ENCODE measurements around the gene MYO3B.
"Not testable (repeated sequence)": the region's sequence is repeated elsewhere in the genome, so short reads cannot be mapped to it uniquely, and the experiment has no call there.

MYO3B gene

DNA sequence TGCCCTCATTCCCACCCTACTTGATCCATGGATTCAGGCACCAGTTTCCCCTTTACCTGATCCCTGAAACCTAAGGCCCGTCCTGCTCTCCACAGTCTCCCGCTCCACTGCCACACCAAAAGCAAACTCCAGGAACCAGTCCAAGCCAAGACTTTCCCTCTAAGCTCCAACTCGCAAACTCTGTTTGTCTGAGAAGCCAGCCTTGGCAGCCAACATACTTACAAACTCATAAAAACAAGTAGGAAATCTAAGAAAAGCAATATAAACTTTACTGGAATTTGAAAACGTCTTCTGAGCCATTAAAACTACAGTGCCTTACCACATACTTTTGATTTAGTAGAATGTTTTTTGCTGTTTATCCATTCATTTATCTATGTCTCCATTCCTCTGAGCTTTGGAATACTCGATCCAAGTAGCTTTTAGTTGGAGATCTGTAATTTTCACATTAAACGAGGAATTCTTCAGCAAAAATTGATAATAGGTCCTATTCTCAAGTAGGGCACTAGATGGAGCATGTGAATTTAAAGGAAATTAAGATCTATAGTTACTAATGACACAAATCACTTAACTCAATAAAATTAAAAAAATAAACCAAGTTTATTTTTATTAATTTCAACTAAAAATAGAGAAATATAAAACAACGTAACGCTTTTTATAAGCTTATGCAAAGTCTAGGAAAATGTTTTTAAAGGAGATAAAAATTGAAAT is 199.7 kb downstream of the MYO3B start:
- no peak for DNase-seq

DNA sequence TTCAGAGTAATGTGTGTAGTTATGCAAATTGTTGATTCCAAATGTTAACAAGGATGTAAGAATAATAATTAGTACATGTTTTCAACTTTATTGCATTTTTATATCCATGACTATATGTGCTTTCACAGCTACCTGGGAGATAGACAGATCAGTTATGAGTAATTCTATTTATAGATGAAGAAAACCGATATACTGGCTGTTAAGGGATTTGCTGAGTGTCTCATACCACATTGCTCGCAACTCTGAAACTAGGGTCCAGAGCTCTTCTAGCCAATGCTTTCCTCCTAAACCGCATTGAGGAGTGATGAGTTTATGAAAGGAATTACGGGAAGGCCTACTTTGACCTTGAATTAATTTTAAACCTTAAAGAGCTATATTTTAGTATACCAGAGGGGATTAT is 202.3 kb downstream of the MYO3B start:
- no peak for DNase-seq

DNA sequence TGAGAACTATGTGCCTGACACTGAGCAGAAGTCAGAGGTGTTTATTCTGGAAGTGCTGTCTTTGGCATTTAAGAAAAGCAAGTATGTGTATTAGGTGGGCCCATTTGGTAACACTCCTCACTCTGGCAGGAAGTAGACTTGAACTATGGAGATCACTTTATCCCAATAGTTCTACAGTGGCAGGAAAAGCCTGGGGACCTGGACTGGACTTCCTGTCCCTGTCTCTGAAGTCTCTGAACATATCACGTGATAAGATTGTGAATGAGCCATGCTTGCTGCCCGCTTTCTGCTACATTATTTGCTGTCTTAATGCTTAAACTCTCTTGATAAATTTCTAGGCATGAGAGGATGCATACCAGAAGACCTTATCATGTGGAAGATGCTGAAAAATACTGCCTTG is 203.7 kb downstream of the MYO3B start:
- no peak for DNase-seq

DNA sequence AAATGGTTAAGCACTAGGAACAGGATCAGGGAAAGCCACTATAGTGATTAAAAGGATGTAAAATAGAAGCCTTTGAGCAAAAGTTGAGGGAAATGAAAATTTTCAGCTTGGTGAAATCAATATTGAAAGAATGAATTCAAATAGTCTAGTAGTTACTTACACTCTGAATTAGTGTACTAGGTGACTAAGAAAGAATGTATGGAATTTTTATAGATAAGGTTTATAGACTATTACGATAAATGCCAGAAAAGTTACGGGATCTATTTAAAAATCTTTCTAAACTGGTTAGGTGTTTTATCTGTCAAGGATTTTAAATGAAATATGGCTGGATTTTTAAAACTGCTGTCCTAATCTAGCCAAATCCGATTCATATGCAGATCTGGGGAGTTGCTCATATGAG is 208.6 kb downstream of the MYO3B start:
- no peak for DNase-seq

DNA sequence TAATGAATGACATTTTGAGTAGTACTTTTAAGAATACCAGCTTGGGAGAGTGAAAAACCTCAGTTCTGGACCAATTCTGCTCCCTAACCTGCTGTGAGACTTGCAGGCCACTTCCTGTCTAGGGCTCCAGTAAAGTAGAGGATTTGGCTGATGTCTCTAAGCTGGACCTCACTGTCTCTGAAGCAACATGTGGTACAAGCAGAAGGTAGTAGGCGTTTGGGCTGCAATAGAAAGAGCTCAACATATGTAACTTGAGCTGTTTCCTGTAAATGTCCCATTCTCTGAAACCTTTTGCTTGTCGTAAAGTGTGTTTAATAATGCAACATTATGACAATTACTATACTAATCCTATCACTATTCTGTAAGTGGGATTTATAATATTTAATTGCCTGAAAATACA is 213.1 kb downstream of the MYO3B start:
- DNase-seq, result no peak

DNA sequence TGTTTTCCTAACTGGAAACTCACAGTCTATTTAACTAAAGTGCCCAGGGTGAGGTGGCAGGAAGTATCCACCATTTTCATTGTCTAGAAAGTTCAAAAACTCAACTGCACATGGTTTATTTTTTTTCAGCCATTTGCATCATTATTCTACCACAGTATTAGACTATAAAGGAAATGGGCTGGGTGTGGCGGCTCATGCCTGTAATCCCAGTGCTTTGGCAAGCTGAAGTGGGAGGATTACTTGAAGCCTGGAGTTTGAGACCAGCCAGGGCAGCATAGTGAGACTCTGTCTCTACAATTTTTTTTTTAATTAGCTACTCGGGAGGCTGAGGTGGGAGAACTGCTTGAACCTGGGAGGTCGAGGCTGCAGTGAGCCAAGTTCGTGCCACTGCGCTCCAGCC is 213.8 kb downstream of the MYO3B start:
- no peak for DNase-seq

DNA sequence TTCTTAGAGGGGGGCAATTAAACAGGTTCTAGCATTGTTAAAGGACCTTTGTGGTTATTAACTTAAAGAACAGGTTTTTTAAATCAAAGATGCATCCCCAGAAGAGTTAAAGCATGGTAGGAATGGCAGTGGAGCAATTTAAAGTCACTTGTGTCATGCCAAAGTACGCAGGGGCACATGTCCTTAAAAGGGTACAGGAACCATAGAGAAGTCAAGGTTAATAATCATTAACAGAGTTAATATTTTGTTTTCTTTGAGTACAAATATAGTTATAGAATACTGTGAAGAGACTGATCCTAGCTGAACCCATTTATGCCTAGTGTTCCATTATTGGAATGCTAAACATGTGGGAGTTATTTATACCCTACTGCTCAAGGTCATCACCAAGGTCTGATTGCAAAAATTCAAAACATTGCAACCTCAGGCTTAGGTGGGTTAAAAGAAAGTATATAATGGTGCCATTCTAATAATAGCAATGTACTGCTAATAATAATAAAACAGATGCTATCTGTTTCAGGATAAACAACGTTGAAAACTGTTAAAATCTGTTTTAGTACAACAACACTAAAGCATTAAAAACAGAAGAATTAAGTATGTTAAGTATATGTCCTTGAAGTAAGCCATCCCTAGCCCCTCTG is 216.0 kb downstream of the MYO3B start:
- no peak for DNase-seq

DNA sequence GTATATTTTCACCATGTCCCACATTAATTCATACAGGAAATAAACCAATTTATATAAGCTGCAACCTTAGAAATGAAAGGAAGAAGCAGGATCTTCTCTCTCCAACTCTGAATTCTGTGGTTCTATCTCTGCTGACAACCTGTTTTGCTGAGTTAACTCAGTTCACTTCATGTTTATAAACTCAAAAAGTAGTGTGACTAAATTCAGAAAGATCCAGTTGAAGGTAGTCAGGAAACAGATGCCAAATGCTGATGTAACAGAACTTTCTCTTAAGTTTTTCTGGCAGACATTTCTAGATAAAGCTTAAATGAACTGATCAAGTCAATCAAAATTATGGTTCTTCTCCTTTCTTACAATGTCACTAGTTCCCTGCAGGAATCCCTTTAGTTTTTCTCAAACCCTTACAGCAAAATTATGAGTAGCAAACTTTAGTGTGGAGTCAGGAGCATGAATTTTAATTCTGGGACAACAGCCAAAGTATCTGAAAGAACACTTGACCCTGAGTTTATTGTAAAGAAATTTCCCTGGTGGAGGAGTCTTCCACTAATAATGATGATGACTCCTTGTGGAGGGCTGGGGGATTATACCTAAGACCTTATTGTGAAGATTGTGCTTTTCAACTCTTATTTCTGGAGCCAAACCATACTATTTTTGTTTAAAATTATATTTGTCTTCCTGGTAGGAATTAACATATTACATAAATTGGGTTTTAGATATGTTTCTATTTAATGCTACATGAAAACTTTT is 216.9 kb downstream of the MYO3B start:
- DNase-seq, result no peak

DNA sequence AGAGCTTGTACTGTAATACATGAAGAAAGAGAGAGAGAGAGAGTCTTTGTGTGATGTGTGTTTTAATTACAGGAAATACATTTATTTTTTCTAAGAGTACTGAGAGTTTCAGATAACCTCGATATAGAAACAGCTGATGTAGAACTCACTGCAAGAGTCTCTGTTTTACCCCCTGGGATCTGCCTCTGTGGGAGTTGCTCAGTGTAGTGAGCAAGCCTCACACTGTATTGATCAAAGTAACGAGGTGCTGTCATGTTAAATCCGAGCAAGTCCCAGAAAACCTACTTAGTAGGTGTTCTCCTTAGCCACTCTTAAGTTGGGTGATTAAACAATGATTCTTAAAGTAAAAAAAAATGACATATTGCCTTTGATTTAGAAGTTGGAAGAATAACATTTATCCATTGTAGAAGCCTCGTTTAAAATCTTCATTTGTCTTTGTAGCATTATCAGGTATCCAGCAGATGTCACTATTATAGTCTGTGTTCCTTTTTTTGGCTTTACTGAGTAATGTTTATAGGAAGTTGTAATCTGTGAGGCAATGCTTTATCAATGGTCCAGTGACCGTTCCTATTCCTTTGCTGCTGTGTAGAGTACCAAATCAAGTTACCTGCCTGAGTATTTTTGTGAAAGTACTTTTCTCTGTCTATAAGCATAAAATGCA is 219.0 kb downstream of the MYO3B start:
- no peak for DNase-seq

DNA sequence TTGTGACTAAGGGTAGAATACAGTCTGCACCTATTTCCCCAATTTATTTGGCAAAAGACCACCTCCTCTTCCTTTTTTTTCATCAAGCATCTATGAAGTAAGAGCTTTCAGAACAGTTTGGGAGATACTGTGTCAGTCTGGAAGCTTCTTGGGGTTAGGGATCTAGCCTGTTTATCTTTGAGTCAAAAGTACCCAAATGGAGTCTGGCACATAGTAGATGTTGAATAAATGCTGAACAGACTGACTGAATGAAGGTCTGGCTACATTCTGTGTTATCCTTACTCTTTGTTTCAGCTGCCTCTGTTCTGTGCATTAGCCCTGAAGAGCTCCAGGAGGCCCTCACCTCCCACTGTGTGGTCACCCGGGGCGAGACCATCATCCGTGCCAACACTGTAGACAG is 223.2 kb downstream of the MYO3B start:
- DNase-seq, result no peak

DNA sequence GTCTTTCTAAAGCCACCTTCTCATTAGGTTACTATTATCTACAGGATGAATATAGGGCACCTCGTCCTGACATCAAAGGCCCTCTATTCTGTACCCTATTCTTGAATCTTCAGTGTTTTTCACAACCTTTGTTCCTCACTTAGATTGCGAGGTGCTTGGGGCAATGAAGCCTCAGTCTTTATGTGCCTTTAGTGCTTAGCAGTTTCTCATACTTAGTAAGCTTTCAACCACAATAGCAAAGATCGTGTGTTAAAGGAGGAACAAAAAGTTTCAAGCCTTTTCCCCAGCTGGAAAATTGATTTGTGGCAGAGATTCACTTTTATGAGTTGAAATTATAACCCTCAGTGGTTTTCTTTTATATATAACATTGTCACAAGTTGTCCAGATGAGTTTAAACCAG is 226.9 kb downstream of the MYO3B start:
- DNase-seq, result no peak

DNA sequence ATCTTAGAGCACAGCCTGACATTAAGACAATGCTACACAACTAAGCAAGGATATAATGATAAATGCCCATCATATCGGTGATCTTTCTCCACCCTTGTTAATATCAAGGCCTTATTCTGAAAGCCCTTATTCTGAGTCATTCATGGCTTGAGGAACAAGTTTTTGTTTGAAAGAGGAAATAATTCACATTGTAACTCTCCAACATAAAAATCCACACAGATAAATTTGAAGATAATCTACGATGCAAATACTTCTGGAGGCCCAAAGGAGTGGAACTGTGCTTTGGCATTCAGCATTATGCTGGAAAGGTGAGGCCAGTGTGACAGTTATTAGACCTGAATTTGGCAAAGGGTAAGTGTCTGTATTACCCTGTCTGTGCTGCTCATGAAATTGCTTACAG is 227.4 kb downstream of the MYO3B start:
- DNase-seq, result no peak

DNA sequence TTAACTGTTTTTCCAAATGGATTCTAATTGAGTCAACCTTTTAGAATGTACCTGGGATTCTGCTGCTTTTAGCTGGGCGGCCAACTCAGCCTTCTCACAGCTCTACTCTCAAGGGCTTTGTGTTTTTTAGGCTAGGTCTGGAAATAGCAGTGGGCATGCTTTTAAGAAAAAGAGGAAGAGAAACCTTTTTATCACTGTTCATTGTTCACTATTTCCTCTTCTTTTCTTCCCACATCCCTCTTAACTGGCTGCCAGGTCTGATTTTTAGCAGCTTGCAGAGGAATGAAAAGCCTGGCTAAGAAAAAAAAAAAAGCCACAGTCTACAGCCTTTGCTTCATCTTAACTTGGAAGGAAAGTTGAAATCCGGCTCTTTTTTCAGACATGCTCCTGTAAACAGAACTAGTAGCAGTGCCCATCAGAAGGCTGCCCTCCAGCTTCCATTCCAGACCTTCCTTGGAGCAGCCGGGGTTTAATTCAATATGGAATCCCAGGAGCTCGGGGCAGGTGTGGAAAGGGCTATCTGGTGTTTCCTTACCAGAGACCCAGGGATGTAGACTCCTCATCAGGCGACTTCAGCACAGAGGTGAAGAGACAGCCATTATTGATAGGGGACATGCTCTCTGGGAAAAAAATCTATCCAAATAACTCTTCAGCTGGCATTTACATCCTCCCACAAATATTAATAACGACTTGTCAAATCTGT is 230.7 kb downstream of the MYO3B start:
- no peak for DNase-seq

DNA sequence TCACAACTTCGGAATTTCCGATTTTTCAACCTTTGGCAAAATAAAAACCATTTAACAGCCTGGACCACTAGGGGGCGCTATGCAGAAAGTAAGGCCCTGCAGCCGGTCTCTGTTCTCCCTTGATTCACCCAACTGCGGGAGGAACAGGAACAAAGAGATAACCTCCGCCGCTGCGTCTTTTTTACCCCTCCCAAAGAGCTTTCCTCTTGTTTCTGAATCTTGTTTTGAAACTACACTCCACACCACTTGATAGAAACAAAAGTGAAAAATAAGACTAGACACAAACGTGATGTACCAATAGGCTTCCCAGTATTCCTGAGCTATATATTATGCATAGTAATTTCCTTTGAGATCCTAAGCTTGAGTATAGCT is 231.2 kb downstream of the MYO3B start:
- peak; percentile 70 for DNase-seq

DNA sequence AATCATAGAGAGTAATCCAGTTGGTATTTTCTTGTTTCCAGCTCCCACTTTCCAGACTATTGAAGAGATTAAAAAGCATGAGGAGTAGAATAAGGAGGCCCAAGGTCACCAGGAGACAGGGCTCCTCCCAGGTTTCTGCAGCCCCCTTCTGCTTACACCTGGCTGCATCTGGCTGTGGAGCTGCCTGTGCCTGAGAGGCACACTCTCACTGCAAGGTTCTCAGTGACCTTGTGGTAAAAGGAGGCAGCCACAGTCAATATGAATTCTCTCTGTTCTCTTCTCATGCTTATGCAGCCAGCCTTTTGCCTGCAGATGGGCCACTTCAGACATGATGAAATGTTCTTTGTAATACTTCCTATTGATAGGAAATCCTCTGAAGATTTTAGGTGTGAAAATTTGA is 233.7 kb downstream of the MYO3B start:
- no peak for DNase-seq

DNA sequence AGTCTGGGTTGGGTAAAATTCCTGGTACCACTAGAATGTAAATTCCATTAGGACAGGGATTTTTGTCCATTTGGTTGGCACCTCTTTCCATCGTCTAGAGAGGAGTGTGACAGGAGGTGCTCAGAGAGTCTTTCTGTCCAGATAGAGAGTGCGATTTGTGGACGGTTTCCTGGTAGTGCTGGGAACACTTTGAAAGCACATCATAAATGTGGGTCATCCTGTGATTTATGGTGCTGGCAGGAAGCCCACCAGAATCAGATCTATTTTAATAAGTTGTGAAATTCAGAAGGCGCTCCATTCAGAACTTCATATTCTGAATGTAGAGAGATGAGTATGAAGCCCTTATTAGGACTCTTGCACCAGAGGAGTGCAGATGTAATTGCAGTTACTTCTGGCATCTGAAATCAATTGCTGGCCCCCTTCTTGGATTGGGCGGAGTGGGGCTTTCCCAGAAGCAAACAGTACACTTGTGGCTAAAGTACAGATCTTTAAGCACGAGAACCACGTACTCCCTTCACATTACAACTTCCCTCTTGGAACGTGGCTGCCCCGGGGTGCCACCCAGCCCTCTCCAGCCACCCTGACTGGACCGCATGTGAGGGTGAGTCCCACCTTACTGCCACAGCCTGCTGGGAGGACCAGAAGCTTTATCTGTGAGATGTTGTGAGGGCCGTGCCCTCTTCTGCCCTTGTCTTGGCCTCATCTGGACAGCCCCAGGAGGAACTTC is 243.2 kb downstream of the MYO3B start:
- DNase-seq, result no peak

DNA sequence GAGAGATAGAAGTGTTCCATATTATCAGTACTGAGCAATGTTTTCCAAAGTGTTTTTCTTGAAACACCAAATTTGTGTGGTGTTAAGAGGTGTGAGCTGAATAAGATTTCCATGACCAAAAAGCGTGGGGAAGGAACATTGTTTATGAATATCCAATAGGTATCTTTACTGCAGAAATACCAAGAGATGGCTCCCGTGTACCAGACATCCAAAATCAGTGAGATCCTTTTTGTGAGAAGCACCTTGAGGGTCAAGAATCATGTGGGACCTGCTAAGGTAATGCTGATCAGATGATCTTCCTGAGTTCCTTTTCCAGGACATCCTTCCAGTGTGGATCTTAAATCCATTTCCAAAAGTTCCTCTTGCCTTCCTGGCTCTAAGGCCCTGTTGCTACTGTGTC is 246.0 kb downstream of the MYO3B start:
- no peak for DNase-seq

DNA sequence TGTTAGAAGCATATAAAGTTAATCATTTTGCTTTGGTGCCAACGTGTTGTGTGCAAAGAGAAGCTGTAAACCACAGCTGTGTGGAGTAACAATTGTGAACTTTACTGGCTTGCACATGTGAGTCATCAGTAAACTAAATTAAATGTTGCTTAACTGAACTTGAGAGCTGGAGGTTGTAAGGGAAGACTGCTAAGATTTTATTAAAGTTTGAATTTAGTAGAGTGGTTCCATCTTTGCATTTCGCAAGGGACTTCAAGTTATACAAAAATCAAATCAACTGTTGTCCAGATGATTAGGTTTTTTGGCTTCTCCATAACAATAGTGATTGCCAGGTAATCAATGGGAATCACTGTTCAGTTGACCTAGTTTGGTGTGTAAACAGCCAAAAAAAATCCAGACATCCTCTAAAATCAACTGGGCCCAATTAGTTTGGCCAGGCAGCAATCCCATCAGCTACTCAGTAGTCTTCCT is 247.4 kb downstream of the MYO3B start:
- no peak for DNase-seq

DNA sequence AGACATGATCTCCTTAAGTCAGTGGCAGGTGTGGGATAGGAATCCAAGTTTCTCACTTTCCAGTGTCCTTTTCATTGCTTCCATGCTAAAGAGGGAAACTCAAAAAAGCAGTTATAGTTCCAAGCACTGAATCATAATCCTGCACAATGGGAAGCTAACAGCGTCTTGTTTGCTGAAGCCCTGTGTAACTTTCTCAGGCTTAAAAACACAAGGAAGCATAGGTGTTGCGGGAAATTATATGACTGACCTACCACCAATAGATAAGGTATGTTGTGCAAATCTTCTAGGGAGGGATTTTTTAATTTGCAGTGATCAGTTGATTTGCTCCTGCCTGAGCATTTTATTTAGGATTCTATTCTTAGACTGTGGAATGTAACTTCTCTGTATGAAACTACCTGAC is 250.9 kb downstream of the MYO3B start:
- DNase-seq, result no peak

DNA sequence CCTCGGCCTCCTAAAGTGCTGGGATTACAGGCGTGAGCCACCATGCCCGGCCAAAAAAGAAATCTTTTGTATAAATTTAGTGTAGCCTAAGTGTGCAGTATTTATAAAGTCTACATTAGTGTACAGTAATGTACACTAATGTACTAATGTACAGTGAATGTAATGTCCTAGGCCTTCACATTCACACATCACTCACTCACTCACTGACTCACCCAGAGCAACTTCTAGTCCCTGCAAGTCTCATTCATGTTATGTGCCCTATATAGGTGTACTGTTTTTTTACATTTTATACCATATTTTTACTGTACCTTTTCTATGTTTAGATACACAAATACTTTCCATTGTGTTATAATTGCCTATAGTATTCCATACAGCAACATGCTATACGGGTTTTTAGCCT is 254.9 kb downstream of the MYO3B start:
- no peak for DNase-seq

DNA sequence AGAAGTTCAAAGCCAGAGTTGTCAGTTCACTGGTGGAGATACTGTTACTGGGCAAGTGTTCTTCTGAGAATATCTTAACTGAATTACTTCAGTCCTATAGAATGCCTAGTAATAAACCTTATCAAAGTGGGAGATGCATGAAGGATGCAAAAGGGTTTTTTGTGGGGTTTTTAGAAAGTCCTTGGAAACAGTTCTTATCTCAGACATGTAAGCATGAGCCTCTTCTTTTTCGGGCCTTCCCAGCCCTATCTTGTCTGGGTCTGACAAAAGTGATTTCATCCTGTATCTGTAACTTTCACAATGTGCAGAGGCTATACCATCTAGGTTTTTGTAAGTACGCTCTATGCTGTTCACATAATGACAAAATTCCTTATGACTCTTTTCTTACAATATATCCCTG is 255.5 kb downstream of the MYO3B start:
- DNase-seq, result no peak

DNA sequence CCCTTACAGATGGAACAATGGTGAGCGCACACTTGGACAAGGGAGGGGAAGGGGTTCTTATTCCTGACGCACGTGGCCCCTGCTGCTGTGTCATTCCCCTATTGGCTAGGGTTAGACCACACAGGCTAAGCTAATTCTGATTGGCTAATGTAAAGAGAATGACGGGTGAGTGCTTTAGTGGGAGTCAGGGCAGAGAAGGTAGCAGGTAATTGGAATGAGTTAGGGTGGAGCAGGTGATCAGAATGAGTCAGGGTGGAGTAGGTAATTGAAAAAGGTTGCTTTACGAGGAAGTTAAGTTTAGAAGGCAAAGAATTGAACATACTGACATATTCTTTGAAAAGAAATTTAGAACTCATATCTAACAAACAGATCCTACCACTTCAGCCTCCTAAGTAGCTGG is 256.4 kb downstream of the MYO3B start:
- not testable (repeated sequence) for DNase-seq
